COLO668 (cell line): ENCODE measurements around the gene ATP1B2.
"Not testable (repeated sequence)": the region's sequence is repeated elsewhere in the genome, so short reads cannot be mapped to it uniquely, and the experiment has no call there.

Experiments
- DNase-seq: peaks from one replicate; lab custom pipeline; 2025; ENCODE audit not compliant: unreplicated experiment; lab: John Stamatoyannopoulos, UW

Gene ATP1B2, protein sequence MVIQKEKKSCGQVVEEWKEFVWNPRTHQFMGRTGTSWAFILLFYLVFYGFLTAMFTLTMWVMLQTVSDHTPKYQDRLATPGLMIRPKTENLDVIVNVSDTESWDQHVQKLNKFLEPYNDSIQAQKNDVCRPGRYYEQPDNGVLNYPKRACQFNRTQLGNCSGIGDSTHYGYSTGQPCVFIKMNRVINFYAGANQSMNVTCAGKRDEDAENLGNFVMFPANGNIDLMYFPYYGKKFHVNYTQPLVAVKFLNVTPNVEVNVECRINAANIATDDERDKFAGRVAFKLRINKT

DNA sequence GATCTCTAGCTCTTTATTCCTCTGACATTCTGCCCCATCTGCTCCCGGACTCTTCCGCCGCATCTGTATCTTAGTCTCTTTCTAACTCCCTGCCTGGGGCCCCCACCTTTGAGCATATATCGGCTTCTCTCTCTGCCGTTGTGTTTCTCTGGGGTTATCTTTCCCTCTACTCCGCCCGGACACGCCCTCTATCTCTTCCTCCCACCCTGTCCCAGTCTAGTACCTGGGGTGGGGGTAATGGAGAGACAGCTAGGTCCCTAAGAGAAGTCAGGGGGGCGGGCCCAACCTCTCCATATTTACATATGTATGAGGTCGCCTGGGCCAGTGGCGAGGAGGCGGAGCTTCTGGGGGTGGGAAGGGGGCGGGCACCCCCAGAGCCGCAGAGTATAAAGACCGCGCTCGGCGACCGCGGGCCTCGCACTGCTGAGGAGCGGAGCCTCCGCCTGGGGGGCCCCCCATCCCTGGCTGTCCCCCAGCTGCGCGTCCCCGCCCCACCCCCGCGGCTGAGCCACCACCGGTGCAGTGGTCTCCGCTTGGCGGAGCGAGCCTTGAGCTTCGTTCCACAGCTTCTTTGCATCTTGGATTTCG lies at the start of gene ATP1B2:
ATP1B2 (plus strand) TSS at position 418 of the 588 bp plus-strand sequence. CDS start 593 bp downstream, outside the sequence.
- peak; percentile 1 for DNase-seq

DNA sequence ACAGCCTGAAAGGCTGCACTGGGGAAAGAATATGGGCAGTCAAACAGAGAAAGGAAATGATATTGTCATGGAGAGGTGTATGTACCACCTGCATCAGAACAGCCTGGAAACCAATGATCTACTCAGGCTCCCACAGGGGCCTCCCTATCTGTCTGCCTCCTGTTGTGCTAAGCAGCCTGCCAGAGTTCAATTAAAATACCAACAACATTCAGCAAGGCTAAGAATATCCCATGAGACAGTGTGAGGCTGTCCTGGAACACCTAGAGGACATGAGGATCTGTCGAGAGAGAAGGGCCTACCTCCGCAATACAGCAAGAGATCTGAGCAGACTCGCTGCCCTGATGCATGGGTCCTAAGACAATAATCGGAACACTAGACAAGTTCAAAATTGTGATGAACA lies 44.4 kb upstream of the ATP1B2 start:
- DNase-seq, result no peak

DNA sequence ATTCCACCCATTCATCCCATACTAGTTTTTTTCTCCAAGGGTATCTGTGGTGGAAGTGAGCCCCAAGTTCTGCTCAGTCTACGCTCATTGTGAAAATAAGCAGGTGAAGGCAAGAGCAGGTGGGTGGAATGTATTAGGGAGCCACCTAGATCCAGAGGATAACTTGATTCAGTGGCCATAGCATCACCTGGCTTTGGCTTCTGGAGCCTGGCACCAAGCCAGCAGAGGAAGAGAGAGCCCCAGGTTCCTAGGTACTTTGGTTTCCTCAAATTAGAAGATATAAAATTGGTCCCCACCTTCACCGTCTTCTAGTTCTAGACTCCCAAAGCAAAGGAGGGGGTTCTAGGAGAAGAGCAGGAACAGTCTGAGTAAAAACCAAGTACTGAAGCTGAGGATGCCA lies 40.1 kb upstream of the ATP1B2 start:
- DNase-seq, result peak; percentile 35

DNA sequence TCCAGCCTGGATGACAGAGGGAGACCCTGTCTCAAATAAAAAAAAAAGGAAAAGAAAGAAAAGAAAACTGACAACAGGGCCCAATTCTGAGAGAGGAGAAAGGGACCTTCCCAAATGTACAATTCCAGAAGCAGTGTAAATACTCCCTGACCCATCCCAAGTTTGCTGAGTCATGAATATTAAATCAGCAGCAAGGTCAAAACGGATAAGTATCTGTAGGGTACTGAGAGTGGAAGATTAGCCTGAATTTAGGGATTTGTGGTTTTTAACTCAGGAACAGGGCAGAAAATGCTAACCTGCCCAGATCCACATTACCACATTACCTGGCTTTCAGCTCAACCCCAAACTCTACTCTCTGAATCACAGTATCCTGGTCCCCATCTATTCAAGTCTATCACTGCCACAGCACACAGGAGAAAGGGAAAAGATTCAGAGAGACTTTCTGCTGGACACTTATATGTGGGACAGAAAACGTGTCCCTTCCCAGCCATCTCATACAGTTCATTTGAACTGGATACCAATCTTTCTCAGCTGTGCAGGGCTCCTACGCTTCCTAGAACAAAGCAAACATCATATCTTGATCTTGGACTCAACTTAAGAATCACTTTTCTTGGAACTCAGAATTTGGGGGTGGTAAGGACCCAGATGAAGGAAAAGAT lies 39.0 kb upstream of the ATP1B2 start:
- no peak for DNase-seq

DNA sequence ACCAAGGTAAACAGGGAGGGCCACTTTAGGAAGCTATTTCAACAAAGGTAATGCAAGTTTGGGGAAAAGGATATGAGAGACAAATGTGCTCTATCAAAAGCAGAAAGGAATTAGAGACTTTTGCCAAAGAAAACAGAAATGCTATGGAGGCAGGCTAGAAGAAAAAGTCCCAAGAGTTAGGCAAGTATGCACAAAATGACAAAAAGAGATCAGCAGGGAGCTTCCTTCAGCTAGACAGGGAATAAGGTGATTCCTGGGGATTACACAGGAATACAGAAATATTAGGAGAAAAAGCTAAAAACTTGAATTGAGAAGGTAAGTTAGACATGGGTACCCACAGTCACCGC lies 38.5 kb upstream of the ATP1B2 start:
- no peak for DNase-seq

DNA sequence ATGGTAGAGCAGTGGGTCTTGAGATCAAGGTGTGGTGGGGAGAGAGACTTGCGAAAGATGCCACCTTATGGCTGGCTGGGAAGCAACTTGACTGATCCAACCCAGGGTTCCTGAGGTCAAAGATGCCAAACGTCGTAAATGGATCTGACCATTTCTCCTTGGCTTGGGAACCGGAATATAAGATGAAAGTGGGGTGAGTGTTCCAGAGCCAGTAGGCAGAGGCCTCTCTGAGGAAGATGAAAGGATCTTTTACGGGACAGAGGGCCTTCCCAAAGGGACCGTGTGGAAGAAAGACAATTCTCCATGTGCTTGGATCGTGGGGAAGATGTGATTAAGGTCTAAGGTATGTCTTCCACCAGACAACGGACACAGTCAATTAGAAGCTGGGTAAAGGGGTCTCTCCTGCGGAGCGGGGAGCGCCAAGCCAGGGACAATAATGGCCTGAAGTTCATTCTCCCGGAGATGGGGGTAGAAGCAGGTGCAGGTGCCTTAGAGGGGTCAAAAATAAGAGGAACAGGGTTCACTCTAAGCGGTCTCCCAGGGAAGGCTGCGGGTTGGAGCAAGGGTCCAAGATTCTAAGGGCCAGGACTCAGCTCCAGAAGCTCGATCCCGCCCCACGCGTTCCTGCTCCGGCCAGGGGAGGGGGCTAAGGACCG lies 36.8 kb upstream of the ATP1B2 start:
- DNase-seq, result no peak

DNA sequence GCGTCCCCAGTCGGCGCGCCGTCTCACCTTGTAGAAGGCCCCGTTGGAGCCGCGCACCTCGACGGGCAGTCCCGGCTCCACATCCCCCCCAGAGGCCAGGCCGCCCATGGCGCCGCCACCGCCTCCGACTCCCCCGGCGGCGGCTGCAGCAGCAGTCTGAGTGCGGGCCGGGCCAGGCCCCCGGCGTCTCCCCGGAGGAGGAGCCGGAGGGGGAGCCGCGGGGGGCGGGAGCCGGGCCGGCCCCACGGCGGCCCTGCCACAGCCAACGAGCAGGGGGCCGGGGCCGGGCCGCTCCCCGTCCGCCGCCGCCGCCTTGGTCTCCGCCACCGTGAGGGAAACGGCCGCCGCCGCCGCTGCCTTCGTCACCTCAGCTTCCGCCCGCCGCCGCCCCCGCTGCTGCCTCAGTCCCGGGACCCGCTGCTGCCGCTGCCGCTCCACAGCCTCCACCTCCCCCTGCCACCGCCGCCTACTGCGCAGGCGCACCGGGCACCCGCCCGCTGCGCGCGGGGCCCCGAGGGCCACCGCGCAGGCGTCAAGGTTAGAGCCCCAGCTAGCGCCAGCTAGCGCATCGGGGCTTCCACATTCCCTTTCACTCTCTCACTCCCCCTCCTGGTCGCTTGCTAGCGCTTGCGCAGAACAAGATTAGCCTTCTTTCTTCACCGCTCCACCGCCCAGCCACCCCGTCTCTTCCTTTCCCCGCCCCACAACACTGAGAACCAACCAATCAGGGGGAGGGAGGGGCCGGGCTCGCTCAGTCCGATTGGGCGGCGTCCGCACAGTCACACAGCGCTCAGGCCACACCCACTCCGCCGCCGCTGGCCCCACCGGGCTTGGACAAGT lies 36.1 kb upstream of the ATP1B2 start, which contains the start of gene FXR2:
FXR2 (minus strand) TSS at position 473 of the 840 bp plus-strand sequence; CDS start at position 108, 365 bp downstream.
- DNase-seq, result peak; percentile 96

DNA sequence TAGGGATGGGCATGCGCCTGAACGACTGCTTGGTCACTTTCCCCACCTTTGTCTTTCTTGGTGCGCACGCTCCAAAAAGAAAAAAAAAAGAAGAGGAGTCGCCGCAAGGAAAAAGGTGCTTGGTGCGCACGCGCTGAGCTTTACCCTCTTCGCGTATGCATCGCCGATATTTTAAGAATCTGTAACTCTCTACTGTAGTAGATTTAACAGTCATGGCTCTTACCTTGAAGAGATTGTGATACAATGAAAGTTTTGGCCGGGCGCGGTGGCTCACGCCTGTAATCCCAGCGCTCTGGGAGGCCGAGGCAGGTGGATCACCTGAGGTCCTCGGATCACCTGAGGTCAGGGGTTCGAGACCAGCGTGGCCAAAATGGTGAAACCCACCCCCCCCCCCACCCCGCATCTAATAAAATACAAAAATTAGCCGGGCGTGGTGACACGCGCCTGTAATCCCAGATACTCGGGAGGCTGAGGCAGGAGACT lies 35.4 kb upstream of the ATP1B2 start:
- DNase-seq, result no peak

DNA sequence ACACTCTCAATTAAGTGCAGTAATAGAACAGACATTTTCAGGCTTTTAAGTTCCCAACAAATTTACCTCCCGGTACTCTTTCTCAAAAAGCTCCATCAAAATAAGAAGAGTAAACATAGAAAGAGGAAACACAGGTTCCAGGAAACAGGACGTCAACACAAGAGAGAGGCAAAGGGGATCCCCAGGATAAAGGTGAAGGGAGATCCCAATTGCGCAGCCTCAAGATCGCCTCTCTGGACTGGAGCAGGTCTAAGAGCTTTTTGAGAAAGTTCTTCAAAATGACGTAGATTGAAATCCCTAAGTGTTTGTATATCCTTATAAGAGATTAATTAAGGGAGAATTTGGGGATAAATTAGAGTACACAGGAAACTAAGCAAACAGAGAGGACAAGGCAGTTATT lies 32.1 kb upstream of the ATP1B2 start:
- DNase-seq, result no peak

DNA sequence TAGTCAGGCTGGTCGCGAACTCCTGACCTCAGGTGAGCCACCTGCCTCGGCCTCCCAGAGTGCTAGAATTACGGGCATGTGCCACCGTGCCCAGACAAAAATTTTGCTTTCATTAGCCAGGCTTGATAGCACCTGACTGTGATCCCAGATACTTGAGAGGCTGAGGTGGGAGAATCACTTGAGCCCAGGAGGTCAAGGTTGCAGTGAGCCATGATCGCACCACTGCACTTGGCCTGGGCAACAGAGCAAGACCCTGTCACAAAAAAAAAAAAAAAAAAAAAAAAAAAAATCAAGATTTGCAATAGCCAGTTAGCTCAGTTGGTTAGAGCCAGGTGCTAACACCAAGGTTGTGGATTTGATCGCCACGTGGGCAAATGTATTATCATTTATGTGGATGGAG lies 29.9 kb upstream of the ATP1B2 start:
- no peak for DNase-seq

DNA sequence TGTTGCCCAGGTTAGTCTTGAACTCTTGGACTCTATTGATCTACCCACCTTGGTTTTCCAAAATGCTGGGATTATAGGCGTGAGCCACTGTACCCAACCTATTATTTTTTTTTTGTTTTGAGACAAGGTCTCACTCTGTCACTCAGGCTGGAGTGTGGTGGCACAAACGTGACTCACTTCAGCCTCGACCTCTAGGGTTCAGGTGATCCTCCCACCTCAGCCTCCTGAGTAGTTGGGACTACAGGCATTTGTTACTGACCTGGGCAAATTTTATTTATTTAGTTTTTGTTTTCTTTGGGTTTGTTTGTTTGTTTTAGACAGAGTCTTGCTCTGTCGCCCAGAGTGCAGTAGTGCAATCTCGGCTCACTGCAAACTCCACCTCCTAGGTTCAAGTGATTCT lies 27.1 kb upstream of the ATP1B2 start:
- DNase-seq, result no peak

DNA sequence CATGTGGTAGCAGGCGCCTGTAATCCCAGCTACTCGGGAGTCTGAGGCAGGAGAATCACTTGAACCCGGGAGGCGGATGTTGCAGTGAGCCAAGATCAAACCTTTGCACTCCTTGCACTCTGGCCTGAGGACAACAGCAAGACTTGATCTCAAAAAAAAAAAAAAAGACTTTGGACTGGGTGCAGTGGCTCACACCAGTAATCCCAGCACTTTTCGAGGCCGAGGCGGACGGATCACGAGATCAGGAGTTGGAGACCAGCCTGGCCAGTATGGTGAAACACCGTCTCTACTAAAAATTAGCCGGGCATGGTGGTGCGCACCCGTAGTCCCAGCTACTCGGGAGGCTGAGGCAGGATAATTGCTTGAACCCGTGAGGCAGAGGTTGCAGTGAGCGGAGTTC lies 25.0 kb upstream of the ATP1B2 start:
- not testable (repeated sequence) for DNase-seq

DNA sequence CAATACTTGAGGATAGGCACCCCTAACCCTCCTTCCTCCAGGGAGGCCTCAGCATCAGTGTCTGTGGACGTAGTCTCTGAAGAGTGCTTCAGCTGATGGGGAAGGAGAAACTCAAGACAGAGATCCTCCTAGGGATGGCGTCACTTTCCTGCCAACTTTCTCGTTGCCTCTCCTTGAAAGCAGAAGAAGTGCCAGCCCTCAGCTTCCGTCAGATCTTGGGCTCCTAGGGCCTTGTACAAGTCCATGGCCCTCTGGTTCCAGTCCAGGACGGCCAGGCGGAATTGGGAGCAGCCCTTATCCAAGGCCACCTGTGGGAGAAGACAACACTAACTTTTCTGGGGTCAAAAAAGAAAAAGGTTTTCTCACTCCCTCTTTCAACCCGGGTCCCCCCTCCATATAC lies 24.4 kb upstream of the ATP1B2 start:
- no peak for DNase-seq

DNA sequence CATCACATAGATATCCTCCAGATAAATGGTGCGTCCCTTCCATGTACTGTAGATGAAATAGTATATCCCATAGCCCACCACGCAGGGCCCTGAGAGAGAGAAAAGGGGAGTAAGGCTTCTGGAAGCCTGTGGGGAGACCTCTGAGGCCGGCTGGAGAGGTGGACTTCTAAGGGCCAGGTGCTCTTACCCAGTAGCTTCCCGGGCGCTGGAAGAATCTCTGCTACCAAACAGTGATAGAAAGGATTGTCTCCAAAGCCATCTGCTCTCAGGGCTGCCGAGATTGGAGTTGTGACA lies 23.8 kb upstream of the ATP1B2 start:
- no peak for DNase-seq

DNA sequence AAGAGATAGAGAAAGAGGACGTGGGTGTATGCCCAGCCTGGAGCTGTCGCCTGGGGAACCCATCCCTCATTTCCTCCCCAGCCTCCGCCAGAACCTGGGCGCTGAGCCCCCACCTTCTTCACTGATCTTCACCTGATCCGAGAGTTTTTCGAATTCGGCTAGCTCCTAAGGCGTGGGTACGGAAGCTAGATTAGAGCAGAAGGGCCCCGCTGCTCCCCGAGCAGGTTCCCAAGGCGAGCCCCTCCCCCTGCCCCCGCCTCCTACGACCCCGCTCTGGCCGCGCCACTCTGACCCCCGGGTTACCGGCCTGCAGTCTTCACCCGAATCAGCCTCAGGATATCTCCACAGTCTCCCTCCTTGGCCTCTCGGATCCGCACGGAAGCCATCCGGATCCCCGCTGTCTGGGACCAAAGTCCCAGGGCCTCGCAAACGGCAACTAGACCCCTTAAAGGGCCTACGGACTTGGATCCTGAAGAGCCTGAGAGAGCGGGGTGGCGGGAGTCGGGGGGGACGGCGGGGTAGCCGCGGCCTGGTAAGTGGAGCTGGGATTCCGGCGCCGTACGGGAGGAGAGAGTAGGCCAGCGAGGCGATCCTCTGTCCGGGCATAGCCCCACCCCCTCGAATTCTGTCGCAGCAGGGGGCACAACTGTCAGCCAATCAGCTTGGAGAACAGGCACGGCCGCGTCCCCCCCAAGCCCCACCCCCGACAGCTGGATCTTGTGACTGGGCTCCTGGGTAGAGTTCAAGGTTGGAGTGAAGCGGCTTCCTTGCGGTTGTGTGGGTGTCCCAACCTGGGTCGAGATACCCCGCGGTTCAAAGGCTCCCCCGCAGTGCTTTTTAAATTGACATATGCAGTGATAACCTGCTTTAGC lies 23.2 kb upstream of the ATP1B2 start, which contains the start of gene SAT2:
SAT2 (minus strand) TSS at position 572 of the 872 bp plus-strand sequence; CDS start at position 386, 186 bp downstream.
- DNase-seq, result peak; percentile 77

DNA sequence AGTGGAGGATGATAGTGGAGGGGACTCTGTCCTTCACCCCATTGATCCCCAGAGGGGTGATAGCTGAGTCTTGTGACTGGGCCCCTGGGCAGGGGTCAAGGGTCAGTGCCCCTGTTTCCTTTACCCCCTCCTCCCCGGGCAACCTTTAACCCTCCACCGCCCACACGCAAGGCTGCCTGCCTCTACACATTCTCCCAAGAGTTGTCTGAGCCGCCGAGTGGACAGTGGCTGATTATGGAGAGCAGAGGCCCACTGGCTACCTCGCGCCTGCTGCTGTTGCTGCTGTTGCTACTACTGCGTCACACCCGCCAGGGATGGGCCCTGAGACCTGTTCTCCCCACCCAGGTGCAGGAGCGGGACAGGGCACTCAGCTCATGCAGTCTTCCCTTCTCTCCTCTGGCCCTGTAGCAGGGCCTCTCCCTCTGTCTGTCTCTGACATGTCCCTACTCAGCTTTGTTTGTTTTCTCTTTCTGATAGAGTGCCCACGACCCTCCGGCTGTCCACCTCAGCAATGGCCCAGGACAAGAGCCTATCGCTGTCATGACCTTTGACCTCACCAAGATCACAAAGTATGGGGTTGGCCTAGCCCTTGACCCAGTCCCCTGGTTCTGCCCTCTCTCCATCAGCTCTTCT lies 20.7 kb upstream of the ATP1B2 start, which contains the start of gene SHBG:
SHBG (plus strand) TSS at position 197 of the 633 bp plus-strand sequence; CDS start at position 235, 38 bp downstream.
- no peak for DNase-seq

DNA sequence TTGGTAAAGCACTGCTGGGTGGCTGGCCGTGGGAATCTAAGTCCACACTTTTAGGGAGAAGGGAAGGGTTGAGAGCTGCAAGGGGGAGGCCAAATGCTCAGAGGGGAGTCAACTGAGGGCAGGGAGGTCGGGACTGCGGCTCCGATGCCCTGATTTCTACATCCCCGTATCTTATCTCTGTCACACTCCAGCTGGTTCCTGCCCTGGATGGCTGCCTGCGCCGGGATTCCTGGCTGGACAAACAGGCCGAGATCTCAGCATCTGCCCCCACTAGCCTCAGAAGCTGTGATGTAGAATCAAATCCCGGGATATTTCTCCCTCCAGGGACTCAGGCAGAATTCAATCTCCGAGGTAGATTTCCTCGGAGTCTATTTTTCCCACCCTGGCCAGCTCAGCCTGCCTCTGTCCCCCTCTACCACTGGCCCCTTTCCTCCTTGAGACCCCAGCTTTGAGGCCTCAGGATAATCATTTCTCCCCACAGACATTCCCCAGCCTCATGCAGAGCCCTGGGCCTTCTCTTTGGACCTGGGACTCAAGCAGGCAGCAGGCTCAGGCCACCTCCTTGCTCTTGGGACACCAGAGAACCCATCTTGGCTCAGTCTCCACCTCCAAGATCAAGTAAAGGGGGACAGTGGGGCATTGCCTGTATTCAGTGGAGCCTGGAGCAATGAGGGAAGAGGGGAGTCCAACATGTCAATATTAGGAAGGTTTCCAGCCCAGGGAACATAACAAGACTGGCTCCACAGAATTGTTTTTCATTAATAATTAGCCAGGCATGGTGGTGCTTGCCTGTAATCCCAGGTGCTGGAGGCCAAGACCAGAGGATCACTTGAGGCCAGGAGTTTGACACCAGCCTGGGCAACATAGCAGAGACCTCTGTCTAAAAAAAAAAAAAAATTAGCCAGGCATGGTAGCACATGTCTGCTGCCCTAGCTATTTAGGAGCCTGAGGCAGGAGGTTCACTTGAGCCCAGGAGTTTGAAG lies 19.0 kb upstream of the ATP1B2 start:
- no peak for DNase-seq

DNA sequence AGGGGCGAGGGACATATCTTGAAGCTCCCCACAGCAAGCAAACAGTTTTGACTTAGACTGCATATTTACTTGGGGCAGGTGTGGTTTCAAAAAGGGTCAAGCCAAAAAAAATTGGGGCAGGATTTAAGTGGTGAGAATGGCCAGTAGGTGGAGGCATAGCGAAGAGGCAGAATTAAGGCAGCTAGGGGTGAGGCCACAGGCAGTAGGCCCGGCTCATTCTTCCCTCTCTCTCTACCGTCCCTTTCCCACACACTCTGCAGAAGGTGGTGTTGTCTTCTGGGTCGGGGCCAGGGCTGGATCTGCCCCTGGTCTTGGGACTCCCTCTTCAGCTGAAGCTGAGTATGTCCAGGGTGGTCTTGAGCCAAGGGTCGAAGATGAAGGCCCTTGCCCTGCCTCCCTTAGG lies 18.2 kb upstream of the ATP1B2 start:
- DNase-seq, result peak; percentile 2
